Inflammatory macrophage (primary cell): ENCODE data around the gene PKP1.

Experiments
- DNase-seq, 2 donors: peaks; one replicate each; pipeline ENCODE4 v3.0.0-alpha.2; 2020 to 2022

PKP1 gene

DNA sequence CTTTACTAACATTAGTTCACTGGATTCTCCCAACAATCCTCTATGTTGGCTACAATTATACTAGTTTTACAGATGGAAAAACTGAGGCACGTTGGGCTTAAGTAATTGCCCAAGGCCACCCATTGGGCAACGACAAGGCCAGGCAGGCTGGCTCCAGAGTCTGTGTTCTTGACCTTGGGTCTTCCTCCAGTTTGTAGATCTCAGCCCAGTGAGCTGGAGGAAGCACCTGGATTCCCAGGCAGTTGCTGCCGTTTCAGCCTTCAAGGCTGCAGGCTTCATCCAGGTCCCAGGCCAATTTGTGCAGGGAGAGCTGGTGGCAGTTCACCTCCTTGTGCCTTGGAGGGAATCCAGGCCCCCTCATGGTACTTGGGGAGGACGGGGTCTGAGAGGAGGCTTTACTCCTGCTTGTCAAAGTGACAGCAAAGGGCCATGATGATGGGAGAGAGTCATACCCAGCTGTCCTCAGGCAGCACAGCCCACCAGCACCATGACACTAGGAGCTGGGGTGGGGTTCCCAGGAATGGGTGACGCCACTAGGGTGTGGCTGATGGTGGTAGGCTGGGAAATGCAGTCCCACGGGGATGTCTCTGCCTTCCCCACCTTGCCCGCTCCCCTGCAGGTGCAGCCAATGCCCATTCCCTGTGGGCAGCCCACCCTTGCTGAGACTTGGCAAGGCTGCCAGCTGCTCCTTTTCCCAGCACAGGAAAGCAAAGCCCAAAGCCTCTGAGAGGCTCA, 27.1 kb downstream of the PKP1 start:
- DNase-seq: no peak

- DNase-seq: peak; percentile 2 to 36
Observed at GRCh38 chr1:201310986-201311355, 27.7 kb downstream of the PKP1 start.

DNA sequence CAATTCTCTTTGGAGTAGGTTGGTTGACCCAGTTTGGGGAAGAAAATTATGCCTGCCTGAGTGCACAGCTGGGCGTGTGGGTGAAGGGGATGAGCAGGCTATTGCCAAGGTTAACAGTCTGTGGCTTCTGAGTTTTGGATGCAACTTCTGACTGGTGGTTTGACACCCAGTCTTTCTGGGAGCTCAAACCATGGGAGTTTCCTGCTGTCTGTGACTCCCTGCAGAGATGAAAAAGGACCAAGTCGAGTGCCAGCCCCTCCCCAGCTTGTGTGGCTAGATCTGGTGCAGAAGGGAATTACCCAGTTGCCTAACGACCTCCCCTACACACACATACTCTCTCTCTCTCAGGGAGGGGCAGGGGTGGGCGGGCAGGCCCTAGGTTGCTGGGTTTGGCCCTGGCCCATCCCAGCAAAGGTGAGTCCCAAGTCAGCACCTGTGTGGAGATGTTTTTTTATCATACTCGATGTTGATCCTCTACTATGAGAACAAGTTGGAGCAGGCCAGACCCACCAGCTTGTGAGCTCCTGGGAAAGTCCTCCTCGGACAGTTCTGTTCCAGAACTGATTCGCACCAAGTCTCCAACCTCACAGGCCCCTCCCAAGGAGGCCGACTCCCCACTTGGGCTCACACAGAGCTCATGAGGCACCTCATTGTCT, 28.2 kb downstream of the PKP1 start:
- peak; percentile 7 to 53 for DNase-seq

DNA sequence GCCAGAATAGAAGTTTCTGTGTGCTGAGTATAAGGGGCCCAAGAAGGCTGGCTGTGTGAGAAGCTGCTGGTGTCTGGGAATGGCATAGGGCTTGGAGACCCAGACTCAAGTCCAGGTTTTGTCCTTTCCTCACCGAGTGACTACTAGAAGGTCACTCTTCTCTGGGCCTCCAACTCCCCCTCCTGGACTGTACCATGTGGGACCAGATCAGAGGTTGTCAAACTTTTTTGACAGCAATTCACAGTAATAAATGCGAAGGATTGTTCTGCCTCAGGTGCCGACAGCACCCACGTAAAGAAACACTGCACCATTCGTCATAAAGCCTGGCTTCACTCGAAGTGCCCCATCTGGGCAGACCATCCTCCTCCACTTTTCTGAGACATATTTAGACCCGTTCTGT, 29.0 kb downstream of the PKP1 start:
- no peak for DNase-seq

GRCh38 chr1:201313086-201313485, 29.8 kb downstream of the PKP1 start:
- no peak for DNase-seq

GRCh38 chr1:201316556-201316955, 33.2 kb downstream of the PKP1 start:
- DNase-seq: no peak

- DNase-seq: no peak
Observed at GRCh38 chr1:201317551-201317950, 34.2 kb downstream of the PKP1 start.

- DNase-seq: no peak
Observed at GRCh38 chr1:201318504-201319340, 35.4 kb downstream of the PKP1 start.

DNA sequence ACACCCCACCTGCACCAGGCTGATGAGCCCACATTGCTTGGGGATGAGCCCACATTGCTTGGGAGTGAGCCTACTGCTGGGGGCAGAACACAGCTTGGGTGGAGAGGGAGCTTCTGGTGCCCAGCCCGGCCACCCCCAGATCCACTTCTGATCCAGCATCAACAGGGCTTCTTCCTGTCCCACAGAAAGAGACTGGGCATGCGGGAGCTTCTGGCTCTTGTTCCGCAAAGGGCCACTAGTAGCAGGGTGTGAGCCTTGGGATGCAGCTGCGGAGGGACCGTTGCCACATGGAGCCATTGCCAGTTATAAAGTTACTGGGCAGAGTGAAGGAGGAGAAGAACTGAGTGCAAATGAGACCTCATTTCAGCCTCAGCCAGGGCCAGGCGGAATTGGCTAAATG, 36.3 kb downstream of the PKP1 start:
- DNase-seq: no peak

DNA sequence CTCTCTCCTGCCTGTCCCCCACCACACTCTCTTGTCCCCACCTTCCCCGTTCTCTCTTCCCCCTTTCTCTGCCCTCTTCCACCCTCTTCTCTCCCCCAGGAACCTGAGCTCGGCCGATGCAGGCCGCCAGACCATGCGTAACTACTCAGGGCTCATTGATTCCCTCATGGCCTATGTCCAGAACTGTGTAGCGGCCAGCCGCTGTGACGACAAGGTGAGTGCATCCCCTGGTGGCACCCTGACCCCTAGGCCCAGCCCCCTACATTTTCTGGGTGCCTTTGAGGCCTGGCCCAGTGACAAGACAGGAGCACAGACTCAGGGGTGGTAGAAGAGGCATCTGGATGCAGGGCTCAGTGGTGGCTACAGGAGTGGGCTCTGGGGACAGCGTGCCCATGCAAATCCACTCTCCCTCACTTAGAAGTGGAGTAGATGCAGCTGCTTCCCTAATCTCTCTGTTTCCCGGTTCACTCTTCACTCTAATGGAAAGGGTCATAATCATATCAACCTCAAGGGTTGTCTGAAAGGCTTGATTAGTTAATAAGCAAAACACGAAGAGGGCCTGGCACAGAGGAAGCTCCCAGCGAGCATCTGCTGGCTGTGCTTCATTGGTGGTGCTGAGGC, 37.0 kb downstream of the PKP1 start:
- no peak for DNase-seq

- DNase-seq: no peak
Observed at GRCh38 chr1:201321826-201322390, 38.6 kb downstream of the PKP1 start.

- no peak for DNase-seq
Observed at GRCh38 chr1:201322653-201323510, 39.6 kb downstream of the PKP1 start.

GRCh38 chr1:201324306-201324705, 41.0 kb downstream of the PKP1 start:
- no peak for DNase-seq

- DNase-seq: no peak
Observed at GRCh38 chr1:201324821-201325677, 41.7 kb downstream of the PKP1 start.

- DNase-seq: no peak
Observed at GRCh38 chr1:201325678-201326060, 42.4 kb downstream of the PKP1 start.

DNA sequence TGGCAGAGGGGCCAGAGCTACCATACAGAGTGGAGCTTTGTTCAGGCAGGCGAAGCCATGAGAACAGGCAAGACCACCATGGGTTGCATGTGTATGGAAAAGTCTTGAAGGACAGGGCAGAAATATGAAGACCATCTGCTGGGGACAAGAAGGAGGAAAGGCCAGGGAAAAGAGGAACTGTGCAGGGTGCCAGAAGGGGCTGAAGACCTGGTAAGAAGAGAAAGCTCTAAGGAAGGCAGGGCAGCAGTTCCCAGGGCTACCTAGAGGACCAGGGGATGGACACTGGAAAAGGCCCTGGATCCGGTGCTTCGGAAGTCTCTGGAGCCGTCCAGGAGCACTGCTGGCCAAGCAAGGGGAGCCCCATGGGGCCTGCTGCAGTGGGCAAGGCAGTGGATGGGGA, 43.4 kb downstream of the PKP1 start:
- DNase-seq: no peak

- DNase-seq: no peak
Observed at GRCh38 chr1:201327687-201328240, 44.5 kb downstream of the PKP1 start.

- no peak for DNase-seq
Observed at GRCh38 chr1:201328576-201328975, 45.3 kb downstream of the PKP1 start.

- DNase-seq: no peak
Observed at GRCh38 chr1:201329286-201329685, 46.0 kb downstream of the PKP1 start.

DNA sequence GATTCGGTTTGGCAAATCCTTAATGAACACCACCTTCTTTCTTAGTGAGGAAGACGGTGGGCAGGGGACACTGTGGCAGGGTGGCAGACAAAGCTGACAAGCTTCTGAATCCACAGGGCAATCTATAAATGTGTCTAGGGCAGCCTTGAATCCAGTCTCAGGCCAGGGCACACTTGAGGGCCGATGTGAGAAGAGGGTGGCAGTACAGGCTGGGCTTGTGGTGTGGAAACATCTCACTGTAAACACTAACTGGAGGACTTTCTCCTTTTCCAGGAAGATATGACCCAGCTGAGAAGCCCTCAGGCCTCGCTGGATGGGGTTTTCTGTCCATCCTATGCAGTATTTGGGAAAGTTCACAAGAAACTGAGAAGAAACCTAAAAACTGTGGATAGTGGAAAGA, 46.5 kb downstream of the PKP1 start:
- DNase-seq: no peak

DNA sequence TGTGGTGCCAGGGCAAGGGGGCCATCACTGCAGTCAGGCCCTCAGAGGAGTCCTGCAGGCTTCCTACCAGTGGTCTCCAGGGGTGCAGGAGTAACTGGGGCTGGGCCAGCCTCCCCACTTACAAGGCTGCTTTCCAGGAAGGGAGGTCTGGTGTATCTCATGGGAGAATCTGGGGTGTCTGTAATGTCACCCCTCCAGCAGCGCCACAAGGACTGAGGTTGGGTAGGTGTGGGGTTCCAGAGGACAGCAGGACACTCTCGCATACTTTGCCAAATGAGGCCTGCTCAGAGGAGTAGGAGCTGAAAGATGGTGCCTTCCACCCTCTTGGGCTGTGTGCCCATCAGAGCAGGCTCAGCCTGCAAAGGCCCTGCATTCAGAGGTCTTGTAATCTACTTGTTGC, 47.2 kb downstream of the PKP1 start:
- DNase-seq: no peak
